ENCODE data around the gene TCAIM. TPM values are rescaled to one million over a fixed set of nuclear protein-coding genes. Genes with fewer than 3 reads are reported as not detected.

The TCAIM gene
- 16.8 and 19.0 TPM in 2 replicates for total RNA-seq

- intact Hi-C loops (cut with micrococcal nuclease), result loop anchor here (1.0 to 5.0 kb wide), 7 partner anchors 101 to 639 kb away; partner anchors contain the start of genes EXOSC7, KIAA1143, KIF15 and TMEM42
These were observed at the start of gene TCAIM for GRCh38 chr3:44338010-44338827. TSS of gene TCAIM (plus strand) at chr3:44338766. CDS start at chr3:44354783, 16,017 bp downstream.

DNA sequence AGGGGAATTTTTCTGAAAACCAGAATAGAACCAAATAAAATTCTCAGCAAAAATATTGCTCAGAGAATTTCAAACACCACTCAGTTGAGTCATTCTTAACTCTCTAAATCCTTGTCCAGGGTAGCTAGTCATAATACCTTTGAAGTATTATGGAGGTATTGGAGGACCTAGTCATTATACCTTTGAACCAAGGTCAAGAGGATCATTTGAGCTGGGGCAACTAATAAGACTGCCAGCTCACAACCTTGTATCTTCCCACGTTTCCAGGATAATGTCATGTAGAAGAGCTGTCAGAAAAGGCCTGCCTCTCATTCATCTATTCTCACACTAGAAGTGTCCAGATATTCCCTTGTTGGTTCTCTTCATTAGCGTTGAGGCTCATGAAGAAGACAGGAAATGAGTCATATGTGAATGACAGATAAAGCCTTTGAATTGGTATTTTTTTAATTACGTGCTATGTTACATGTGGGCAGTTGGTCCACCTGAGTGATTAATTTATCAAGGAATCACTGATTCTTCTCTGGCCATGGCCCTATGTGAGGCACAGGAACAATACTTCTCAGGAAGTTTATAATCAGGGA, 48.6 kb upstream of the TCAIM start:
- intact Hi-C loops (cut with micrococcal nuclease), result no loop called here

GRCh38 chr3:44292276-44292675, 46.3 kb upstream of the TCAIM start:
- intact Hi-C loops (cut with micrococcal nuclease), result no loop called here

GRCh38 chr3:44292947-44293346, 45.6 kb upstream of the TCAIM start:
- intact Hi-C loops (cut with micrococcal nuclease), result no loop called here

GRCh38 chr3:44297255-44297654, 41.3 kb upstream of the TCAIM start:
- intact Hi-C loops (cut with micrococcal nuclease), result no loop called here

DNA sequence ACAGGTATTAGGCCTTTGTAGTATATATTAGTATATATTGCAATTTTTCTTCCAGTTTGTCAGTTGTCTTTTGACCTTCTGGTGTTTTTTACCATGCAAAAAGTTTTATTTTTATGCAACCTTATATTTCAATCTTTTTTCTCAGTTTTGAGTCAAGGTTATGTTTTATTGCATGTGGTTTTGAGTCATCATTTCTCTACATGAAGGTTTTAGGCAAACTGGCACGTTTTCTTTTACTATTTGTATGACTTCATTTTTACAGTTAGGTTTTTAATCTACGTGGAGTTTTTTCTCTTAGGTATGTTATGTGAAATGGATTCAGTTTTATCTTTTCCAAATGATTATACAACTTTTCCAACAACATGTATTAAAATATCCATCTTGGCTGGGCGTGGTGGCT, 36.8 kb upstream of the TCAIM start:
- intact Hi-C loops (cut with micrococcal nuclease), result no loop called here

DNA sequence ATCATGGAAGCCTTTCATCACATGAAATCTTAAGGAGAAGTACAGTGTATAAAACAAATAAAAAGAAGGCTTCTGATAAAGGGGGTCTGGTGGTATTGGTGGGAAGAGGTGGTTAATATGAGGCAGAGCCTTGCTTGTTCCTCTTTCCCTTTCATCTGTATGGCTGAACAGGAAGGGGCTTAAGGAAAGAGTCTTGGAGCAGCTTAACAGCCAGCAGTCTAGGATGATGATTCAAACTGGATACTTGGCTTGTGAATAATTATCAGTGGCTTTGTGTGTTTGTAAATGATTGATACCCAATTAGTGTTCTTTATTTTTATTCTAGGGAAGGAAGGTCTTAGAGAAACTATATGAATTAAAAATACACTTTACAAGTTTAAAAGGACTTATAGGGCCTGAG, 29.1 kb upstream of the TCAIM start:
- intact Hi-C loops (cut with micrococcal nuclease), result no loop called here

DNA sequence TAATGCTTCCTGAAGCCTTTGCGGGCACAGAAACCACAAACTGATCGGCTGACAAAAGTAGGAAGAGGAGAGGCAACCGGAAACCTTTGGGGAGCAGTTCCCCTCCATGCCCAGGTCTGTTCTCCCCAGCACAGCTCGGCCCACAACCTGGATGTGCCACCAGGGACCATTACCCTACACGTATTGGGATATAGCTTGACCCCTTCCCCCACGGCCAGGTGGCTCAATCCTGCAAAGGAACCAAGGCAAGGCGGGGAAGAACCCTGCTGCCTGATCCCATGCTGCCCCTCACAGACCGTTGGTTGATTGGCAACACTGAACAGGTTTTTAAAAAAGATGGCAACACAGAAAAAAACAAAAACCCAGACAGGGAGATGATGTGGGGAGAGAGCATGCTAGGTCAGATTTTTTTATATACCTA, 19.7 kb upstream of the TCAIM start:
- intact Hi-C loops (cut with micrococcal nuclease), result no loop called here

DNA sequence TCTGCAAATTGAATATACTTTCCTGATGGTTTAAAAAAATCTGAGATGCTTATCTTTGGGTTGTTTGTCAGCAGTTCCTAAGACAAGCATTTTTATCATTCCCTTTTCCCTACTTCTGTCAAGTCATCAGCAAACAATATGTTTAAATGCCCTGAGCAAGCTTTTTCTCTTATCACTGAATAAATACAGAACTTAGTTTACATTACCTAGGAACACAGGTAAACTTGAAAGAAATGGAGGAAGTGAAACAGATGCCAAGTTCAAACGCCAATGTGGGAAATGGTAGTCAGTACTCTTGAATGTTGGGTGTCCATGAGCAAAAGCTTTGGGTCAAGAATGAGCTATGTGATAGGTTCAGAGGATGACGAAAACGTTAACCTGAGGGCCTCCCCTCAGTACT, 17.2 kb upstream of the TCAIM start:
- intact Hi-C loops (cut with micrococcal nuclease), result loop anchor here (5.0 kb wide), 1 partner anchor 191 kb away; no protein-coding TSS in a partner anchor

- intact Hi-C loops (cut with micrococcal nuclease), result loop anchor here (5.0 kb wide), 1 partner anchor 189 kb away; no protein-coding TSS in a partner anchor
These were observed 15.1 kb upstream of the TCAIM start for GRCh38 chr3:44323341-44323955.

GRCh38 chr3:44324584-44324983, 14.0 kb upstream of the TCAIM start:
- intact Hi-C loops (cut with micrococcal nuclease), result loop anchor here (5.0 kb wide), 1 partner anchor 188 kb away; no protein-coding TSS in a partner anchor

DNA sequence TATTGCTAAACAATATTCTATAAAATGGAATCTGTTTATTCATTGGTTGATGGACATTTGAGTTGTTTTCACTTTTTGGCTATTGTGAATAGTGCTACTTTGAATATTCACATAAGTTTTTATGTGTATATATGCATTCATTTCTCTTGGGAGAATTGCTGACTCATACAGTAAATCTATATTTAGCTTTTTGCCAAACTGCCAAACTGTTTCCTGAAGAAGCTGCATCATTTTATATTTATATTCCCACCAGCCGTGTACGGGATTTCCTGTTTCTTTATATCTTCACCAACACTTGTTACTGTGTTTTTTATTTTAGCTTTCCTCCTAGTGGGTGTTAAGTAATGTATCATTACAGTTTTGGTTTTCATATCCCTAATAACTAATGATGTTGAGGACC, 12.5 kb upstream of the TCAIM start:
- intact Hi-C loops (cut with micrococcal nuclease), result no loop called here

- intact Hi-C loops (cut with micrococcal nuclease), result no loop called here
These were observed 12.1 kb upstream of the TCAIM start for GRCh38 chr3:44326515-44326914.

DNA sequence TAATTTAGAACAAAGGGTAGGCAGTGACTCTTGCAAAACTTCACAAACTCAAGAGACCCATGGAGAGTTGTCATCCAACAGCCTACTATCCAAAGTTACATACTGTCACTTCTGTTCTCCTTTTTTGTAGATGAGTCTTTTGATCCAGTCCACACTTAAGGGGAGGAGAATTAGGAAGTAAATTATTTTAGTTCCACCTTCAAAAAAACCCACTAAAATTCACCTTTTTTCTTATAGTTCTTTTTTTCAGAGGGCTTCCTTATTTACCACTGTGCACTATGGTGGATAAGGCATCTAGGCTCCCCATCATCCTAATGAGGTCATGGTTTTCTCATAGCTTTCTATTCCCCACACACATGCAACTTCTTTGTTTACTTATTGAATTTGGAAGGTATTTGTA, 8.6 kb upstream of the TCAIM start:
- intact Hi-C loops (cut with micrococcal nuclease), result no loop called here

GRCh38 chr3:44330444-44330843, 8.1 kb upstream of the TCAIM start:
- intact Hi-C loops (cut with micrococcal nuclease), result no loop called here

DNA sequence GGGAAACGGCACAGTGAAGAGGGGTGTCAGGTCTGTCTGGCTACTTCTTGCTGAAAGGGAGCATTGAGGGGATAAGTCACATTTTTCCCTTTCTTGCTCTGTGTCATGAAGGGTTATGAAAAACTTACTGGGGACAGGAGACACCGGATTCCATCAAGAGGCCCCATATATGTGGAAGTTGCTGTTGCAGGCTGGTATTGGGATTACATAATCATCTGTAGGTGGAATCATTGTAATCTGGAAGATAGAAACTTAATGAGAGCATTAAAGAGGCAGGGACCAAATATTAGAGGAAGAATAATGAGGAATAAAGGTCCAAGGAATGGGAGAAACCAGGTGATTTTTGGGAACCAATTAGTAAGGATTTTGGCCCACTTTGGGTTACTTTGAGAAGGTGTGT, 4.2 kb upstream of the TCAIM start:
- intact Hi-C loops (cut with micrococcal nuclease), result no loop called here

GRCh38 chr3:44337248-44337785, 1.2 kb upstream of the TCAIM start:
- intact Hi-C loops (cut with micrococcal nuclease), result loop anchor here (5.0 kb wide), 2 partner anchors 525 to 640 kb away; partner anchors contain the start of genes EXOSC7, TMEM42 and ZDHHC3

- intact Hi-C loops (cut with micrococcal nuclease), result loop anchor here (1.0 to 5.0 kb wide), 7 partner anchors 101 to 639 kb away; partner anchors contain the start of genes EXOSC7, KIAA1143, KIF15 and TMEM42
These were observed 212 bp downstream of the TCAIM start for GRCh38 chr3:44338828-44339127.

DNA sequence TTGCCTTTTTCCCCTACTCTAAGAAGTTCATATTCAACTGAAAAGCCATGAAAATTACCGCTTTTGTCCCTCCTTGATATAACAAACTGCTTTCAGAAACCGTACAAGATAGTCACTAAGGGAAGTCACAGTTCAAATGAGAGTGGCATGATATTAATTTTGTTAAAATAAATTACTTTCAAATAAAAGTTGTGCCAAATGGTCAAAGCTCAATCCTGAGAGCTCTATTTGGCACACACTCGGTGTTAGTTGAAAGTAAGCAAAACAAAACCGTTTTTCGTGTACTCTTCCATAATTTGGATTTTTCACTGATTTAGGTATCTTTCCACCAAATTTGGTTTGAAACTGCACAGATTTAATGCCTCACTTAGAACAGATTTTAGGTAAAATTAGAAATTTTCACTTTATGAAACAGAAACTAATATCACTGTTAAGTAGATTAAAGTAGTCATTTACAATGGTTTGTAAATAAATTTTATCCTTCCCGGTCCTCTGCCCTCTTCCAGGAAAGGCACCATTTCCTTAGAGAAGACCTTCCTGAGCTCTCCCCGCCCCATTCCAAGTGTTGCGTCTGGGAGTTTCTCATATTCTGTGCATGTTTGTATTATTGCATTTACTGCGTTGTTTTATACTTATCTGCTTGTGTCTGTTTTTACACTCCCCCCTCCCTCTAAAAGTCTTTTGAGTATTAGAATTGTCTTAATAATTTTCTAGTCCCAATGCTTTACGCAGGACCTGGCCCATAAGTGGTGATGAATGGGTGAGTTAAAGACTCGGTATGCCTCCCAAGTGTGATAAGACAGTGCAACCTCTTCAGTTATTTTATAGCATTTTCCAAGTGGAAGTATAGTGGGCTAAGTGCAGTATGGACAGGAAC, 853 bp downstream of the TCAIM start:
- intact Hi-C loops (cut with micrococcal nuclease), result loop anchor here (2.0 to 5.0 kb wide), 4 partner anchors 285 to 638 kb away; partner anchors contain the start of genes EXOSC7, KIAA1143, KIF15 and TMEM42

DNA sequence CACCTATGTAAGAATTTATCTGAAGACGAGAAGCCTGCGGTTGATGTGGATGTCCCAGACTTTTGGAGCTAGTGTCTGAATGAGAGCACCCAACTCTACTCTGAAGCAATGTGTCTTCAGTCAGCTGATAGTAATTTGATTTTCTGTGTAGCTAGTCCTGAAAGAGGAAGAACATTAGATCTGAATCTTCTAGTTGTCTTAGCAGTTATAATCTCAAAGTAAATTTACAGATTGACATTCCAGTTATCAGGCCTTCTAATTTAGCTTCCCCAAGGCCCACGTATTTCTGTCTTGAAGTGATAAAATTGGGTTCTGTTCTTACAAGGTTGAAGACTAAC, 1.5 kb downstream of the TCAIM start:
- intact Hi-C loops (cut with micrococcal nuclease), result no loop called here
